ENCODE data around the gene PREX1.

- TF ChIP-seq, protein P1, sequence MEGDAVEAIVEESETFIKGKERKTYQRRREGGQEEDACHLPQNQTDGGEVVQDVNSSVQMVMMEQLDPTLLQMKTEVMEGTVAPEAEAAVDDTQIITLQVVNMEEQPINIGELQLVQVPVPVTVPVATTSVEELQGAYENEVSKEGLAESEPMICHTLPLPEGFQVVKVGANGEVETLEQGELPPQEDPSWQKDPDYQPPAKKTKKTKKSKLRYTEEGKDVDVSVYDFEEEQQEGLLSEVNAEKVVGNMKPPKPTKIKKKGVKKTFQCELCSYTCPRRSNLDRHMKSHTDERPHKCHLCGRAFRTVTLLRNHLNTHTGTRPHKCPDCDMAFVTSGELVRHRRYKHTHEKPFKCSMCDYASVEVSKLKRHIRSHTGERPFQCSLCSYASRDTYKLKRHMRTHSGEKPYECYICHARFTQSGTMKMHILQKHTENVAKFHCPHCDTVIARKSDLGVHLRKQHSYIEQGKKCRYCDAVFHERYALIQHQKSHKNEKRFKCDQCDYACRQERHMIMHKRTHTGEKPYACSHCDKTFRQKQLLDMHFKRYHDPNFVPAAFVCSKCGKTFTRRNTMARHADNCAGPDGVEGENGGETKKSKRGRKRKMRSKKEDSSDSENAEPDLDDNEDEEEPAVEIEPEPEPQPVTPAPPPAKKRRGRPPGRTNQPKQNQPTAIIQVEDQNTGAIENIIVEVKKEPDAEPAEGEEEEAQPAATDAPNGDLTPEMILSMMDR (optimal IDR thresholded peaks at IDR 0.05 in 1 of 3, IDR thresholded peaks at IDR 0.05 in 1 of 3, conservative IDR thresholded peaks at IDR 0.05 in 1 of 3; ENCODE audit: extremely low read depth in 1 of 3, insufficient read depth in 2 of 3, low read length in 3 of 3): no peak
- no peak for TF ChIP-seq EZH2 (IDR thresholded peaks at IDR 0.05; ENCODE audit: low read length)
Observed at GRCh38 chr20:48850977-48851299, 23.1 kb upstream of the PREX1 start.
